GM19043 (cell line): ENCODE data around the gene DCLK3.

Experiments used
- ATAC-seq: cut with Tn5 transposase; IDR thresholded peaks from one replicate; pipeline ENCODE4 v1.9.1; 2021; ENCODE audit warnings: low read depth; ENCODE audit not compliant: unreplicated experiment

The DCLK3 gene

GRCh38 chr3:36678216-36679013 is 85.9 kb downstream of the DCLK3 start:
- ATAC-seq, result no peak

GRCh38 chr3:36677331-36678007 is 86.9 kb downstream of the DCLK3 start:
- ATAC-seq, result peak; percentile 77

- no peak for ATAC-seq
These were observed 89.5 kb downstream of the DCLK3 start for GRCh38 chr3:36674816-36675215.

GRCh38 chr3:36669764-36670163 is 94.6 kb downstream of the DCLK3 start:
- no peak for ATAC-seq

- ATAC-seq, result no peak
These were observed 98.2 kb downstream of the DCLK3 start for GRCh38 chr3:36666166-36666565.

GRCh38 chr3:36663666-36664291 is 100.6 kb downstream of the DCLK3 start:
- ATAC-seq, result no peak

- ATAC-seq, result no peak
These were observed 101.7 kb downstream of the DCLK3 start for GRCh38 chr3:36662626-36663025.
